Inferior parietal cortex (tissue), 1 donor: ENCODE data around the gene CCDC30.

ENCODE experiments used
- DNase-seq: peaks from one replicate; pipeline ENCODE4 v3.0.0-alpha.2; 2016; ENCODE audit errors: extremely low spot score

Gene CCDC30

GRCh38 chr1:42692461-42692860, 229.4 kb downstream of the CCDC30 start:
- no peak for DNase-seq

GRCh38 chr1:42692911-42693310, 229.8 kb downstream of the CCDC30 start:
- DNase-seq, result no peak

- no peak for DNase-seq
These were observed 235.2 kb downstream of the CCDC30 start for GRCh38 chr1:42698081-42698813.

- no peak for DNase-seq
These were observed 236.9 kb downstream of the CCDC30 start for GRCh38 chr1:42700006-42700405.

- DNase-seq, result no peak
These were observed 240.9 kb downstream of the CCDC30 start for GRCh38 chr1:42703888-42704464.
